Right lobe of liver (tissue), 6 donors: ENCODE data around the gene PRH1. TPM values are rescaled to one million over a fixed set of nuclear protein-coding genes. Genes with fewer than 3 reads are reported as not detected.

Source experiments
- ATAC-seq, 4 donors: fragments of 200-7000 bp; cut with Tn5 transposase; one replicate each; pipeline ENCODE4 v1.9.1; 2020; ENCODE audit warnings: mild to moderate bottlenecking in 4 of 4, moderate library complexity in 4 of 4
- DNase-seq, 3 donors: peaks; one replicate each; pipeline ENCODE4 v3.0.0-alpha.2; 2020
- H3K27ac ChIP-seq, 3 donors: fragments of 200-600 bp; one replicate each; pipeline ENCODE4 v1.8.0; 2022
- H3K27me3 ChIP-seq, 2 donors: fragments of 200-600 bp; one replicate each; pipeline ENCODE4 v1.8.0; 2022
- H3K36me3 ChIP-seq, 4 donors: fragments of 200-600 bp; sonication (generic) in 1 of 4; one replicate each; pipeline versions ENCODE4 v1.5.1 to v1.8.0; 2017 to 2022; ENCODE audit warnings: control low read depth in 1 of 4
- H3K4me1 ChIP-seq, 4 donors: fragments of 200-600 bp; sonication (generic) in 1 of 4; one replicate each; pipeline versions ENCODE4 v1.5.1 to v1.8.0; 2017 to 2022; ENCODE audit warnings: control low read depth in 1 of 4
- H3K4me3 ChIP-seq, 3 donors: fragments of 200-600 bp; one replicate each; pipeline ENCODE4 v1.8.0; 2022
- H3K9me3 ChIP-seq, 4 donors: fragments of 200-600 bp; sonication (generic) in 1 of 4; one replicate each; pipeline versions ENCODE4 v1.5.1 to v1.8.0; 2017 to 2022; ENCODE audit warnings: control low read depth in 1 of 4
- CTCF ChIP-seq, 4 donors: fragments of 200-600 bp in 3 of 4; fragments of 450-650 bp in 1 of 4; IDR thresholded peaks; one replicate each; pipeline versions ENCODE4 v1.5.1 to v1.8.0; 2016 to 2022; ENCODE audit warnings: antibody characterized with exemption in 4 of 4, mild to moderate bottlenecking in 2 of 4
- POLR2A ChIP-seq: fragments of 450-650 bp; IDR thresholded peaks from one replicate; pipeline ENCODE4 v1.6.1; 2017; ENCODE audit warnings: antibody characterized with exemption, mild to moderate bottlenecking
- WGBS: methylation state at CpG from one replicate; pipeline ENCODE4 v1.1.6; 2018; ENCODE audit warnings: low coverage, low lambda C conversion rate; ENCODE audit not compliant: insufficient coverage; ENCODE audit errors: missing lambda C conversion rate; 5-methylcytosine and 5-hydroxymethylcytosine counted together
- intact Hi-C, 2 donors: fragments of 100-400 bp; cut with DNase I; formaldehyde crosslinking; loops; one replicate each; pipeline versions ENCODE4 v1.11.2 to v1.14.1; 2022
- small RNA-seq, 2 experiments: library from RNA; depleted of rRNA; stranded (forward); fragments of <200 nt; gene quantifications; one replicate each; pipeline ENCODE3, GENCODE V24; 2016
- total RNA-seq, 6 experiments: library from RNA; depleted of rRNA in 2 of 6; stranded (reverse); fragments of >200 nt in 2 of 6; fragmentation: NEBNext Ultra II Directional in 3 of 6; extraction: Animal tissue kit (Norgen Biotek cat#: 25700) in 3 of 6; gene quantifications; one replicate each; pipeline versions ENCODE4 v1.1.0 to v1.2.4, GENCODE V29; 2016 to 2023
- donor health status: DM: no; HTN: yes; CAD: no.
- donor health status: DM: no; HTN: no; CAD: no.
- donor health status: DM: no; HTN: no; CAD: no.
- donor health status: DM: no; HTN: yes; CAD: no.
- donor health status: DM: no; HTN: yes; CAD: no.

Gene PRH1
- total RNA-seq, 6 experiments from 2014 or later: 6.7 to 20.3 (median 10.1) TPM

- H3K9me3 ChIP-seq: no peaks in the 10 kb centered on the region
- no peaks in the 10 kb centered on the region for H3K36me3 ChIP-seq
- TF ChIP-seq CTCF (IDR thresholded peaks at IDR 0.05) (no peak), POLR2A (no peak)
- no peak overlapping the region for H3K27ac ChIP-seq
- WGBS: 90% methylated on average over 2 of the region's 2 CpGs
- H3K4me1 ChIP-seq: no peaks in the 10 kb centered on the region
- ATAC-seq: no peak
- intact Hi-C loops: no loop called here
- no peaks in the 10 kb centered on the region for H3K27me3 ChIP-seq
- H3K4me3 ChIP-seq: no peak overlapping the region
- DNase-seq: no peak
These were observed 41.2 kb downstream of the PRH1 start for GRCh38 chr12:10842862-10843261.

DNA sequence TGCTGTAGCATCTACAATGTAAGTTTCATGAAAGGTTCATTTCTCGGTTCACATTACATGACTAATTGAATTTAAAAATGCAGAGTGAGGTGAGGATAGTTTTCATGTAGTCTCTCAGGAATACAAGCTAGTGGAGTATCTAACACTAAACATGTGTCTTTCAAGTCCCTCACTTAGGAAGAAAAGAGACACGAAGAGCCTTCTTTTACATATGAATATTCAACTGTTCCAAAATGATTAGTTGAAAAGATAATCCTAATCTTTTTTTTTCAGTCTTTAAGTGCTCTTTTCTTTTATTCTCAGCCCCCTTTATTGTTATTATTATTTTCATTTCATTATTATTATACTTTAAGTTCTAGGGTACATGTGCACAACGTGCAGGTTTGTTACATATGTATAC, 45.6 kb downstream of the PRH1 start:
- 87% methylated on average over 3 of the region's 3 CpGs for WGBS
- intact Hi-C loops: no loop called here

More for the DNA sequence above, 45.6 kb downstream of the PRH1 start:
- Histone ChIP-seq H3K27me3 (no peaks in the 10 kb centered on the region), H3K9me3 (no peaks in the 10 kb centered on the region), H3K4me3 (no peak overlapping the region), H3K27ac (no peak overlapping the region), H3K4me1 (no peaks in the 10 kb centered on the region), H3K36me3 (no peaks in the 10 kb centered on the region)
- TF ChIP-seq CTCF (IDR thresholded peaks at IDR 0.05): no peak
- DNase-seq (no peak), ATAC-seq (no peak)

Small RNAs within 50 kb of the gene (small RNA-seq; reads per million reads assigned to genes)
- 0 reads per million in 2 experiments for gene PRR4

Other genes with a start within 250 kb of the PRH1 start
- gene STYK1, start 210.2 kb downstream of the PRH1 start, total RNA-seq: not detected
- 10 to 100 TPM; 16.0 to 34.2 (median 23.2) TPM for gene YBX3, start 160.9 kb downstream of the PRH1 start, total RNA-seq
- gene TAS2R7, start 81.6 kb downstream of the PRH1 start, total RNA-seq: not detected
- not detected for gene TAS2R8, start 77.0 kb downstream of the PRH1 start, total RNA-seq
- gene TAS2R9, start 74.1 kb downstream of the PRH1 start, total RNA-seq: not detected
- under 1 TPM in 3 of 6 experiments, not detected in 3; 0.37 to 0.65 (median 0.39) TPM for gene TAS2R10, start 57.9 kb downstream of the PRH1 start, total RNA-seq
- gene PRR4, start 34.8 kb downstream of the PRH1 start, total RNA-seq: 1 to 10 TPM in 2 of 6 experiments, under 1 TPM in 4; 0.68 to 1.6 (median 0.99) TPM
- gene TAS2R13, start 25.3 kb upstream of the PRH1 start, total RNA-seq: 1 to 10 TPM in 2 of 6 experiments, under 1 TPM in 4; 0.51 to 2.4 (median 0.81) TPM
- not detected for gene PRH2, start 45.0 kb upstream of the PRH1 start, total RNA-seq
- gene TAS2R14, start 55.0 kb upstream of the PRH1 start, total RNA-seq: 1 to 10 TPM in 3 of 6 experiments, under 1 TPM in 3; 0.81 to 4.2 (median 1.6) TPM
- 1 to 10 TPM in 2 of 6 experiments, under 1 TPM in 4; 0.60 to 1.7 (median 0.78) TPM for gene TAS2R50, start 102.7 kb upstream of the PRH1 start, total RNA-seq
- gene TAS2R20, start 114.0 kb upstream of the PRH1 start, total RNA-seq: 1 to 10 TPM in 4 of 6 experiments, under 1 TPM in 2; 0.46 to 3.0 (median 1.6) TPM
- 1 to 10 TPM; 1.1 to 3.8 (median 1.8) TPM for gene TAS2R19, start 138.4 kb upstream of the PRH1 start, total RNA-seq
- gene TAS2R31, start 147.2 kb upstream of the PRH1 start, total RNA-seq: 1 to 10 TPM in 5 of 6 experiments, under 1 TPM in 1; 0.95 to 4.9 (median 2.3) TPM
- 1 to 10 TPM in 3 of 6 experiments, under 1 TPM in 3; 0.51 to 2.6 (median 0.88) TPM for gene TAS2R46, start 178.0 kb upstream of the PRH1 start, total RNA-seq
- gene TAS2R43, start 208.1 kb upstream of the PRH1 start, total RNA-seq: 1 to 10 TPM in 2 of 6 experiments, under 1 TPM in 3, not detected in 1; 0.37 to 2.8 (median 0.49) TPM